GM21390 (cell line): ENCODE data around the gene DCDC2C.
"Not testable (repeated sequence)": the region's sequence is repeated elsewhere in the genome, so short reads cannot be mapped to it uniquely, and the experiment has no call there.

Experiments used
- ATAC-seq: cut with Tn5 transposase; IDR thresholded peaks from one replicate; pipeline ENCODE4 v1.9.1; 2021; ENCODE audit not compliant: unreplicated experiment

DCDC2C gene

GRCh38 chr2:3814706-3815245 is 111.4 kb downstream of the DCDC2C start:
- ATAC-seq: no peak

- ATAC-seq: not testable (repeated sequence)
Measured at GRCh38 chr2:3817144-3817543, 113.8 kb downstream of the DCDC2C start.

GRCh38 chr2:3823748-3824147 is 120.4 kb downstream of the DCDC2C start:
- ATAC-seq: no peak

GRCh38 chr2:3827673-3828575 is 124.5 kb downstream of the DCDC2C start:
- ATAC-seq: no peak

- ATAC-seq: no peak
Measured at GRCh38 chr2:3830796-3831195, 127.4 kb downstream of the DCDC2C start.

GRCh38 chr2:3837086-3837485 is 133.7 kb downstream of the DCDC2C start:
- ATAC-seq: no peak

- no peak for ATAC-seq
Measured at GRCh38 chr2:3838348-3838747, 135.0 kb downstream of the DCDC2C start.

GRCh38 chr2:3839476-3839875 is 136.1 kb downstream of the DCDC2C start:
- no peak for ATAC-seq

GRCh38 chr2:3840611-3841155 is 137.3 kb downstream of the DCDC2C start:
- no peak for ATAC-seq

- no peak for ATAC-seq
Measured at GRCh38 chr2:3847397-3848052, 144.2 kb downstream of the DCDC2C start.

- ATAC-seq: no peak
Measured at GRCh38 chr2:3848776-3849175, 145.4 kb downstream of the DCDC2C start.

GRCh38 chr2:3849213-3849612 is 145.8 kb downstream of the DCDC2C start:
- no peak for ATAC-seq

- no peak for ATAC-seq
Measured at GRCh38 chr2:3857576-3857975, 154.2 kb downstream of the DCDC2C start.

GRCh38 chr2:3864943-3865865 is 161.8 kb downstream of the DCDC2C start:
- ATAC-seq: no peak

- ATAC-seq: no peak
Measured at GRCh38 chr2:3867469-3867868, 164.1 kb downstream of the DCDC2C start.

GRCh38 chr2:3868012-3868805 is 164.8 kb downstream of the DCDC2C start:
- ATAC-seq: no peak

GRCh38 chr2:3870222-3870621 is 166.8 kb downstream of the DCDC2C start:
- ATAC-seq: no peak

- no peak for ATAC-seq
Measured at GRCh38 chr2:3871002-3871401, 167.6 kb downstream of the DCDC2C start.

- no peak for ATAC-seq
Measured at GRCh38 chr2:3872451-3872850, 169.1 kb downstream of the DCDC2C start.

GRCh38 chr2:3873899-3874298 is 170.5 kb downstream of the DCDC2C start:
- no peak for ATAC-seq
